K562 (cell line): ENCODE results near the gene NADSYN1. TPM values are rescaled to one million over a fixed set of nuclear protein-coding genes. Genes with fewer than 3 reads are reported as not detected.

ENCODE experiments used
- E2F3 ChIP-seq: fragments of 250-450 bp; sonication (Bioruptor Pico); IDR thresholded peaks from 2 replicates; pipeline ENCODE4 v1.4.0; 2020; ENCODE audit warnings: mild to moderate bottlenecking
- EP400 ChIP-seq: fragments of 450-650 bp; IDR thresholded peaks from 2 replicates; pipeline ENCODE4 v1.6.1; 2017; ENCODE audit warnings: antibody characterized with exemption, mild to moderate bottlenecking, moderate library complexity
- ETV5 ChIP-seq: sonication (generic); formaldehyde crosslinking; IDR thresholded peaks from 2 replicates; pipeline ENCODE4 v1.4.0; 2020; ENCODE audit warnings: low read depth, mild to moderate bottlenecking, missing genetic modification reagents
- EWSR1 ChIP-seq: fragments of 450-650 bp; IDR thresholded peaks from 2 replicates; pipeline ENCODE4 v1.6.1; 2018; ENCODE audit warnings: borderline replicate concordance, mild to moderate bottlenecking, low read depth, moderate library complexity; ENCODE audit not compliant: partially characterized antibody
- FOSL1 ChIP-seq: fragments of 200-800 bp; sonication (Bioruptor generic); conservative IDR thresholded peaks from 2 replicates; pipeline ENCODE4 v1.6.1; 2016; ENCODE audit warnings: missing genetic modification characterization, missing compliant biosample characterization
- HDAC1 ChIP-seq, 2 experiments: fragments of 450-650 bp; IDR thresholded peaks; 2 replicates each; pipeline ENCODE4 v1.6.1; 2016 to 2017; ENCODE audit warnings: inconsistent platforms in 1 of 2, mild to moderate bottlenecking in 1 of 2, moderate library complexity in 1 of 2
- POLR2B ChIP-seq: fragments of 450-650 bp; IDR thresholded peaks from 2 replicates; pipeline ENCODE4 v1.6.1; 2018; ENCODE audit warnings: low read depth; ENCODE audit not compliant: partially characterized antibody
- POLR2G ChIP-seq: fragments of 200-400 bp; formaldehyde crosslinking; IDR thresholded peaks from 2 replicates; pipeline ENCODE4 v1.6.1; 2017; ENCODE audit warnings: low read depth, mild to moderate bottlenecking, antibody characterized with exemption, low read length, moderate library complexity
- RBBP5 ChIP-seq: fragments of 200-600 bp; sonication (generic); IDR thresholded peaks from 2 replicates; pipeline ENCODE4 v1.6.1; 2012; ENCODE audit warnings: borderline replicate concordance, mild to moderate bottlenecking, low read length, control low read depth, inconsistent platforms; ENCODE audit not compliant: insufficient read depth, poor library complexity, severe bottlenecking
- RBFOX2 ChIP-seq: fragments of 200-400 bp; formaldehyde crosslinking; IDR thresholded peaks from 2 replicates; pipeline ENCODE4 v1.6.1; 2017; ENCODE audit warnings: low read depth, mild to moderate bottlenecking, low read length, moderate library complexity
- SUPT5H ChIP-seq: fragments of 450-650 bp; IDR thresholded peaks from 2 replicates; pipeline ENCODE4 v1.6.1; 2016
- ZNF282 ChIP-seq: sonication (generic); formaldehyde crosslinking; IDR thresholded peaks from 2 replicates; pipeline ENCODE4 v1.8.1; 2023; ENCODE audit warnings: missing genetic modification reagents
- ZNF717 ChIP-seq: fragments of 250-450 bp; sonication (Bioruptor Pico); IDR thresholded peaks from 2 replicates; pipeline ENCODE4 v1.5.0; 2021
- polyA plus RNA-seq, 8 experiments: library from polyadenylated mRNA; depleted of rRNA in 4 of 8; stranded (reverse) in 5 of 8; unstranded in 3 of 8; fragments of >200 nt; fragmentation: Nextera tagmentation in 2 of 8; fragmentation: Illumina TruSeq in 1 of 8; extraction: Ambion mirVana in 2 of 8; extraction: Trizol in 1 of 8; gene quantifications; 2 replicates each; pipeline versions ENCODE4 v1.2.1 to v1.2.3, GENCODE V29; 2011 to 2014; ENCODE audit warnings: inconsistent platforms in 1 of 8, missing spikeins in 1 of 8
- total RNA-seq, 7 experiments: library from RNA; depleted of rRNA in 6 of 7; stranded (reverse); fragments of >200 nt in 6 of 7; fragmentation: Illumina TruSeq in 2 of 7; extraction: Trizol in 2 of 7; gene quantifications; 2 replicates each; pipeline versions ENCODE4 v1.2.1 to v1.2.3, GENCODE V29; 2011 to 2021; ENCODE audit warnings: low replicate concordance in 1 of 7
- TF ChIP-seq, protein P1 (sequence below), 2 experiments: fragments of 450-650 bp; IDR thresholded peaks; 2 replicates each; pipeline ENCODE4 v1.6.1; 2016; ENCODE audit warnings: mild to moderate bottlenecking in 2 of 2, borderline replicate concordance in 1 of 2, low read depth in 1 of 2, moderate library complexity in 1 of 2
- TF ChIP-seq, protein P2 (sequence below): sonication (generic); IDR thresholded peaks from 2 replicates; pipeline ENCODE4 v1.6.1; 2016
- TF ChIP-seq, protein P3 (sequence below): fragments of 450-650 bp; IDR thresholded peaks from 2 replicates; pipeline ENCODE4 v1.6.1; 2016; ENCODE audit warnings: borderline replicate concordance

The NADSYN1 gene
- total and polyA plus RNA-seq, 9 of the 15 experiments (the other 6 are each of a cell fraction or from before 2014, with no cell fraction given): 12.7 to 57.3 (median 42.1) TPM

DNA sequence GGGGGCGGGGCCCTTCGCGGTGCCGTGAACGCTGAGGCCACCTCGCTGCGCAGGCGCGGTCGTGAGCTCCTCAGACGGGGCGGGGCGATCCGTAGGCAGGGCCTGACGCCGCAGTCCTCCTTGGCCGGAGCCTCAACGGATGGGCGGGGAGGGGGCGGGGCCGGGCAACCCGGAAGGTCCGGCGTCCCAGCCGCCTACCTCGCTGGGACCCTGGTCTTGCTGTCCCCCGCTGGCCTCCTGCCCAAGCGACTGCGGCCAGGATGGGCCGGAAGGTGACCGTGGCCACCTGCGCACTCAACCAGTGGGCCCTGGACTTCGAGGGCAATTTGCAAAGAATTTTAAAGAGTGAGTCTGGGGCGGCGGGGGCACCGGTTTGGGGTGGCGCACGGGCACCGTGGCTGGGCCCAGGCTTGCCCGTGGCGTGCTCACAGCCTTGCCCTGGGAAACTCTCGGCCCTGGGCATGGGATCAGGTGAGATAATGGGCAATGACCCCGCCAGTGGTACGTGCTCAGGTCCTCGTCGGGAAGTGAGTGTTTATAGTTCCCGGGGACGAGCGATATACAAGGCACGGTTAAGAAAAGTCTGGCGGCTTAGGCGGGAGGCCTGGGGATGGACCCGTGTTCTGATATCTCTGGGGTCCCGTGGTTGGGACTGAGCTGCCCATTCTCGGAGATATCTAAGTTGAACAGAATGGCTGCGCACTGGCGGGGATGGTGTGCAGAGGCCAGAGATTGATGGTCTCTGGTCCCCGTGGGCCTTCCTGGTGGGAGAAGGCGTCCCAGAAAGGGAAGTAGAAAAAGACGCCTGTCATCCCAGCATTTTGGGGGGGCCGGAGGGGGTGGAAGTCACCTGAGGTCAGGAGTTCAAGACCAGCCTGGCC lies at the start of gene NADSYN1 (continued):
- TF ChIP-seq, protein P1, sequence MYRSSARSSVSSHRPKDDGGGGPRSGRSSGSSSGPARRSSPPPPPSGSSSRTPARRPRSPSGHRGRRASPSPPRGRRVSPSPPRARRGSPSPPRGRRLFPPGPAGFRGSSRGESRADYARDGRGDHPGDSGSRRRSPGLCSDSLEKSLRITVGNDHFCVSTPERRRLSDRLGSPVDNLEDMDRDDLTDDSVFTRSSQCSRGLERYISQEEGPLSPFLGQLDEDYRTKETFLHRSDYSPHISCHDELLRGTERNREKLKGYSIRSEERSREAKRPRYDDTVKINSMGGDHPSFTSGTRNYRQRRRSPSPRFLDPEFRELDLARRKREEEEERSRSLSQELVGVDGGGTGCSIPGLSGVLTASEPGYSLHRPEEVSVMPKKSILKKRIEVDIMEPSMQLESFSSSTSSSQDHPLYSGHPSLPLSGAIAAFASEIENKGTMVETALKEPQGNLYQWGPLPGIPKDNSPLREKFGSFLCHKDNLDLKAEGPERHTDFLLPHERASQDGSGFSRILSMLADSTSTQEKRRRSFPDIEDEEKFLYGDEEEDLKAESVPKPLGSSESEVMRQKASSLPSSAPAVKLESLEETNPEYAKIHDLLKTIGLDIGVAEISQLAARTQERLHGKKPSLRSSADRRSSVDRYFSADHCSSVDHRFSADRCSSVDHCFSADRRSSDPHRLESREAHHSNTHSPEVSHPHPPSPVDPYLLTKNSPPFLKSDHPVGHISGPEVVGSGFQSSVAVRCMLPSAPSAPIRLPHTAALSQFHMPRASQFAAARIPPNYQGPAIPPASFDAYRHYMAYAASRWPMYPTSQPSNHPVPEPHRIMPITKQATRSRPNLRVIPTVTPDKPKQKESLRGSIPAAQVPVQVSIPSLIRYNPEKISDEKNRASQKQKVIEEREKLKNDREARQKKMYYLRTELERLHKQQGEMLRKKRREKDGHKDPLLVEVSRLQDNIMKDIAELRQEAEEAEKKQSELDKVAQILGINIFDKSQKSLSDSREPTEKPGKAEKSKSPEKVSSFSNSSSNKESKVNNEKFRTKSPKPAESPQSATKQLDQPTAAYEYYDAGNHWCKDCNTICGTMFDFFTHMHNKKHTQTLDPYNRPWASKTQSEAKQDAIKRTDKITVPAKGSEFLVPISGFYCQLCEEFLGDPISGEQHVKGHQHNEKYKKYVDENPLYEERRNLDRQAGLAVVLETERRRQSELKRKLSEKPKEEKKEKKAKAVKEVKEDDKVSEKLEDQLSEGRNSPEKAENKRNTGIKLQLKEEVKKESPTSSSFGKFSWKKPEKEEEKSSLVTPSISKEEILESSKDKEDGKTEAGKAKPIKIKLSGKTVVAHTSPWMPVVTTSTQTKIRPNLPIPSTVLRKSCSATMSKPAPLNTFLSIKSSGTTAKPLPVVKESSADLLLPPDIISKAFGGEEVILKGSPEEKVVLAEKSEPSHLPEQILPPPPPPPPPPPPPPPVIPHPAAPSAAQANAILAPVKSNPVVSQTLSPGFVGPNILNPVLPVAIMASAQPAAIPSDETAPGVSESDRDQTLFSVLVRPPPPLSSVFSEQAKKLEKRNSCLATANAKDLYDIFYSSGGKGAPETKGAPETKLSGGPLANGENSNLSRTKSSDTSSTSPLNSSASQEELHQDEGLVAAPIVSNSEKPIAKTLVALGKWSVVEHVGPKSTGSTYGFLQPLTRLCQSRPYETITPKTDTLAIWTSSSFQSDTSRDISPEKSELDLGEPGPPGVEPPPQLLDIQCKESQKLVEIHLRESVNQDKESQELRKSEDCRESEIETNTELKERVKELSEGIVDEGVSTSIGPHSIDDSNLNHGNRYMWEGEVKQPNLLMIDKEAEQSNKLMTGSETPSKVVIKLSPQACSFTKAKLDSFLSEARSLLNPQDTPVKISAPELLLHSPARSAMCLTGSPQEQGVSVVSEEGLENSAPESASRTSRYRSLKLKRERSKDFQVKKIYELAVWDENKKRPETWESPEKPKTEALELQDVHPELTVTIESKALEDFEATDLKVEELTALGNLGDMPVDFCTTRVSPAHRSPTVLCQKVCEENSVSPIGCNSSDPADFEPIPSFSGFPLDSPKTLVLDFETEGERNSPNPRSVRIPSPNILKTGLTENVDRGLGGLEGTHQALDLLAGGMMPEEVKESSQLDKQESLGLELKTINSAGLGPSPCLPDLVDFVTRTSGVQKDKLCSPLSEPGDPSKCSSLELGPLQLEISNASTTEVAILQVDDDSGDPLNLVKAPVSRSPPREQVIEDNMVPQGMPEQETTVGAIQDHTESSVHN (IDR thresholded peaks at IDR 0.05; ENCODE audit: borderline replicate concordance in 1 of 2, low read depth in 1 of 2): no peak
- TF ChIP-seq ETV5 (CRISPR knock-in tag) (peak; percentile 27; the same call in 1 of the 2 replicates), POLR2B (peak; percentile 47), RBFOX2 (peak; percentile 79), ZNF717 (CRISPR knock-in tag) (no peak), EP400 (peak; percentile 84), FOSL1 (tag) (no peak), HDAC1 (IDR thresholded peaks at IDR 0.05) (peak in 1 of 2 experiments; percentile 89; a peak in 2 of 4 replicates), ZNF282 (no peak), RBBP5 (peak; percentile 55), E2F3 (peak; percentile 17; the same call in 1 of the 2 replicates), SUPT5H (peak; percentile 67), EWSR1 (no peak), POLR2G (peak; percentile 84)
- TF ChIP-seq, protein P2, sequence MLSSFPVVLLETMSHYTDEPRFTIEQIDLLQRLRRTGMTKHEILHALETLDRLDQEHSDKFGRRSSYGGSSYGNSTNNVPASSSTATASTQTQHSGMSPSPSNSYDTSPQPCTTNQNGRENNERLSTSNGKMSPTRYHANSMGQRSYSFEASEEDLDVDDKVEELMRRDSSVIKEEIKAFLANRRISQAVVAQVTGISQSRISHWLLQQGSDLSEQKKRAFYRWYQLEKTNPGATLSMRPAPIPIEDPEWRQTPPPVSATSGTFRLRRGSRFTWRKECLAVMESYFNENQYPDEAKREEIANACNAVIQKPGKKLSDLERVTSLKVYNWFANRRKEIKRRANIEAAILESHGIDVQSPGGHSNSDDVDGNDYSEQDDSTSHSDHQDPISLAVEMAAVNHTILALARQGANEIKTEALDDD: no peak
- TF ChIP-seq, protein P3, sequence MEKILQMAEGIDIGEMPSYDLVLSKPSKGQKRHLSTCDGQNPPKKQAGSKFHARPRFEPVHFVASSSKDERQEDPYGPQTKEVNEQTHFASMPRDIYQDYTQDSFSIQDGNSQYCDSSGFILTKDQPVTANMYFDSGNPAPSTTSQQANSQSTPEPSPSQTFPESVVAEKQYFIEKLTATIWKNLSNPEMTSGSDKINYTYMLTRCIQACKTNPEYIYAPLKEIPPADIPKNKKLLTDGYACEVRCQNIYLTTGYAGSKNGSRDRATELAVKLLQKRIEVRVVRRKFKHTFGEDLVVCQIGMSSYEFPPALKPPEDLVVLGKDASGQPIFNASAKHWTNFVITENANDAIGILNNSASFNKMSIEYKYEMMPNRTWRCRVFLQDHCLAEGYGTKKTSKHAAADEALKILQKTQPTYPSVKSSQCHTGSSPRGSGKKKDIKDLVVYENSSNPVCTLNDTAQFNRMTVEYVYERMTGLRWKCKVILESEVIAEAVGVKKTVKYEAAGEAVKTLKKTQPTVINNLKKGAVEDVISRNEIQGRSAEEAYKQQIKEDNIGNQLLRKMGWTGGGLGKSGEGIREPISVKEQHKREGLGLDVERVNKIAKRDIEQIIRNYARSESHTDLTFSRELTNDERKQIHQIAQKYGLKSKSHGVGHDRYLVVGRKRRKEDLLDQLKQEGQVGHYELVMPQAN: peak; percentile 90
